Mucosa of gallbladder (tissue), 1 donor: ENCODE results near the gene SH3GLB2. TPM values are rescaled to one million over a fixed set of nuclear protein-coding genes. Genes with fewer than 3 reads are reported as not detected.
"Not testable (repeated sequence)": the region's sequence is repeated elsewhere in the genome, so short reads cannot be mapped to it uniquely, and the experiment has no call there.

Source experiments
- DNase-seq: peaks from one replicate; pipeline ENCODE4 v3.0.0-alpha.2; 2020; ENCODE audit warnings: low spot score
- total RNA-seq: library from RNA; stranded (reverse); gene quantifications from one replicate; pipeline ENCODE4 v1.2.1, GENCODE V29; 2021
- donor health status: DM: no; HTN: no; CAD: no.

The SH3GLB2 gene
- total RNA-seq, 1 donor from 2014 or later: 186 TPM

DNA sequence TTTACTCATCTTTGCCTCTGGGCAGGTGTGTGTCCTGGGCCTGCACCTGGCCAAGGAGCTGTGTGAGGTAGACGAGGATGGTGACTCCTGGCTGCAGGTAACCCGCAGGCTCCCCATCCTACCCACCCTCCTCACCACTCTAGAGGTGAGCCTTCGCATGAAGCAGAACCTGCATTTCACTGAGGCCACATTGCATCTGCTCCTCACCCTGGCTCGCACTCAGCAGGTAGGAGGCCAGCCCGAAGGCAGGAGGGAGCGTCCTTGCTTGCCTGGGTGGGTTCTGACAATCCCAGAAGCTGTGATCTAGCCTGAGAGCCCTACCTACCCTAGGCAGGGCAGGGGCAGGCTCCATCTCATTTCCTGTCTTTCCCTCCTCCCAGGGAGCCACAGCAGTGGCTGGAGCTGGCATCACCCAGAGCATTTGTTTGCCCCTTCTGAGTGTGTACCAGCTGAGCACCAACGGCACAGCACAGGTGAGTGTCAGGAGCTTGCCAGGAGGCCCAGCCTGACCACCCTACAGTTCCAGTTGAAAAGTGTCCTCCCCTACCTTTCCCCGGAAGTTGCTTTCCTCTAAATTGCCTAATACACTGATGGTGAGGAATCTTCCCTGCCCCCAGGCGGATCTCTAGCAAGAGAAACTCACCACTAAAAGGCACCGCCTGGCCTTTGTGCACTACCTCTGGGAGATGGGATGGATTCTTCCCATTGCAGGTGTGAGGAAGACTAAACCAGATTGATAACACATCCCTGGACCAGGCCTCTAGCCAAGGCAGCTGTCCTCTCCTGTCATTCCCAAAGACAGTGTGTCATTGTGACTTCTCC, 26.4 kb downstream of the SH3GLB2 start:
- DNase-seq: no peak

DNA sequence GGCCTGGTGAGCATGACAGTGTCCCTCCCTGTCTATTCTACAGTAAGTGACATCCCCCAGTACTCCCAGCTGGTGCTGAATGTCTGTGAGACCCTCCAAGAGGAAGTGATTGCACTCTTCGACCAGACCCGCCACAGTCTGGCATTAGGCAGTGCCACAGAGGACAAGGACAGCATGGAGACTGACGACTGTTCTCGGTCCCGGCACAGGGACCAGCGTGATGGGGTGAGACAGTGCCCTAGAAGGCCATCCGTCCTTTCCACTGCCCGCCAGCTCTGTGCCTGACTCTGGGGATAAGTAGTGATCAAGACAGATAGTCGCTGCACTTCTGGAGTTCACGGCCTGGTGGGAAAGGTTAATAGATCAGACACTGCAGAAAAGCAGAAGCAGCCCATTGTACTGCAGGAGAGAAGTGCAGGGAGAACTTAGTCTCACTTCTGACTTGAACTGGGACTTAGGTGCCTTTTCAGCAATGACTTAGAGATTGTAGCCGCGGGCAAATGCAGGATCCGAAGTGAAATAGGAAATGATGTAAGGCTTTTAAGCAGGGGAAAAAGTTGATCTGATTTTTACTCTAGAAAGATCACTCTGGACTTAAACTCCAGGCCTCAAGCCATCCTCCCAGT, 28.4 kb downstream of the SH3GLB2 start:
- DNase-seq: no peak

DNA sequence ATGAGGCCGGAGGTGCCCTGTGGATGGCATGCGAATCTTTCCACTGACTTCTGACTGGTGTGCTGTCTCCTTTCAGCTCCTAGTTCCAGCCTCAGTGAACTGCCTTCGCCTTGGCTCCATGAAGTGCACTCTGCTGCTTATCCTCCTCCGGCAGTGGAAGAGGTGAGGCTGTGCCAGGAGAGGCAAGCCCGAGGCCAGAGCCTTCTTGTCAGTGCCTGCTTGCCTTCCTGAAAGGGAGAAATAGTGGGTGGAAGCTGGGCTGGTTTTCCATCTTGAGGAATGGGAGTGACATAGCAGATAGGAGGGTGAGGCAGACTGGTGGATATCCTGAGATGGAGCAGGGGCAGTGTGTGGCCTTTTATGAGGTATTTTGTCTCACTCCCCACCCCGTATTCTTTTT, 29.7 kb downstream of the SH3GLB2 start:
- no peak for DNase-seq

DNA sequence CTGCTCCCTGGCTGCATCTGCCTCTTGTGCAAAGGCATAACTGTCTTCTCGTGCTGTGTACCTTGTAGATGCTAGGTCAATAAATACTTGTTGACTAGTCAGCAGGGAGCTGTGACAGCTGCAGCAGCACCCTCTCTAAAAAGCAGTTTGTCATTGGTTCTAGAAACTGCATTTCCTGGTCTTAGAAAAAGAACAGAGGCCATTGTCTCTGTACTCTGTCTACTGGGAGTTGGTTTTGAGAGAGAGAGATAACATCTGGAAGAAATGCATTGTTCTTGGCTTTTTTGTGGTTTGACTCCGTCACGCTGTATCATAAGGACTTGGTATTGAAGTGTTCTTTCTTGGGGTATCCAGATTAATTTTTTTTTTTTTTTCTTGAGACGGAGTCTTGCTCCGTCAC, 32.3 kb downstream of the SH3GLB2 start:
- DNase-seq: no peak

DNA sequence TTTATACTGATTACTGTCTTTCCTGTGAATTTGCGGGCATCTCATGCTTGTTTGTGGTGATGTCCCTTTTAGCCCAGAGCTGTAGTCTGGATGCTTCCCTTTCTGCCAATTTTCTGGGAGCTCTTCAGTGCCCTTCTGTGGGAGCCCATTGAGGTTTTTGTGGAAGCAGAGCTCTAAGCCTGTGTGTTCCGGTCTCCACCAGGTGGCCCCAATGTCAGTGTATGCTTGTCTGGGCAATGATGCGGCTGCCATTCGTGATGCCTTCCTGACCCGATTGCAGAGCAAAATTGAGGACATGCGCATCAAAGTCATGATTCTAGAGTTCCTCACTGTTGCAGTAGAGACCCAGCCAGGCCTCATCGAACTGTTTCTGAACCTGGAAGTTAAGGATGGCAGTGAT, 35.1 kb downstream of the SH3GLB2 start:
- no peak for DNase-seq

DNA sequence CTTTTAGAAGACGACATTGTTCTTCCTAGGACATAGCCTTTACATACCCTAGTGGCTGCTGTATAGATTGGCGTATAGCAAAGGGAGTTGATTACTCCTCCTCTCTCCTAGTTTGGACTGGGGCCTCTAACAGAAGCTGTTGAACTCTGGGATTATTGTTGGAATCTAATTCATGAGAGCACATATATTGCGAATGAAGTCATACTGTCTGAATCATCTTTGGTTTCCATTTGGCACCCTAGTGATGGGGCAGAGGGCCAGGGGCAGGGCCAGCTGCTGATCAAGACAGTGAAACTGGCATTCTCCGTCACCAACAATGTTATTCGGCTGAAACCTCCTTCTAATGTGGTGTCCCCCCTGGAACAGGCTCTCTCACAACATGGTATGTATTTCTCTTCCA, 40.3 kb downstream of the SH3GLB2 start:
- no peak for DNase-seq

DNA sequence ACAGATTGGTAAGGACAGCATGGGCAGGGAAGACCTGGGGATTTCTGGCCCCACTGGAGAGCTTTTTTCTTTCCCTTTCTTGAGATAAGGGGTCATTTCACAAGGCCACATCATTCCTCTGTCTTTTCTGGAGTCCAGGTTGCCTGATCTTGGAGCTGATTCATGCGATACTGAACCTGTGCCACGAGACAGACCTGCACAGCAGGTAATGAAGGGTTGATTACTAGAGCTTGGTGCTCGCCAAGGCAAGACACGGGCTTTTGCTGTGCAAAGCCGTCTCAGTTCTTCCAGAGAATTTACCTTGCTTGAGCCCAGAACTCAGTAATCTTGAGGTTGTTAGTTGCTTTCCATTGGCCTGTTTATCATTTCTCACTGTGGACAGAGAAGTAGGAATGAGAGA, 41.5 kb downstream of the SH3GLB2 start:
- DNase-seq: no peak

DNA sequence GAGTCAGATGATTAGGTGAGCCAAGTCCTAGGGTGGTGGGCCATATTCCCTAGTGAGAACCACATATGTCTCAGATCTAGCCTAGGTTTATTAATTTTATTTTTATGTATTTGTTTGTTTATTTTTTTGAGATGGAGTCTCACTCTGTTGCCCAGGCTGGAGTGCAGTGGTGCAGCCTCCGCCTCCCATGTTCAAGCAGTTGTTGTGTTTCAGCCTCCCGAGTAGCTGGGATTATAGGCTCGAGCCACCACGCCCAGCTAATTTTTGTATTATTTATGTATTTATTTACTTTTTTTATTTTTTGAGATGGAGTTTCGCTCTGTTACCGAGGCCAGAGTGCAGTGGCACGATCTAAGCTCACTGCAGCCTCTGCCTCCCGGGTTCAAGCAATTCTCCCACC, 44.6 kb downstream of the SH3GLB2 start:
- no peak for DNase-seq

DNA sequence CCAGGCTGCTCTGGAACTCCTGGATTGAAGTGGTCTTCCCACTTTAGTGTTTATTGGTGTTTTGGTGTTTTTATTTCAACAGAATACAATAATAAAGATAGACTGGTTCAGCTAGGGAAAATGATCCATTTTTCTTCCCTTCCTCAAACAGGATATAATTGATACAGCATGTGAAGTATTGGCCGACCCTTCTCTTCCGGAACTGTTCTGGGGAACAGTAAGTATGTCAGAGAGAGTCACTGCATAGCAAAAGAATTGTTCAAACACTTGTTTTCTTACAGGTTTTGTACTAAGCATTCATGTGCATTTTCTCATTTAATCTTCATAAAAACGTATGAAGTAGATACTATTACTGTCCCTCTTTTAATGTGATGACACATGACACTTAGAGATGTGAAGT, 49.0 kb downstream of the SH3GLB2 start:
- DNase-seq: no peak

DNA sequence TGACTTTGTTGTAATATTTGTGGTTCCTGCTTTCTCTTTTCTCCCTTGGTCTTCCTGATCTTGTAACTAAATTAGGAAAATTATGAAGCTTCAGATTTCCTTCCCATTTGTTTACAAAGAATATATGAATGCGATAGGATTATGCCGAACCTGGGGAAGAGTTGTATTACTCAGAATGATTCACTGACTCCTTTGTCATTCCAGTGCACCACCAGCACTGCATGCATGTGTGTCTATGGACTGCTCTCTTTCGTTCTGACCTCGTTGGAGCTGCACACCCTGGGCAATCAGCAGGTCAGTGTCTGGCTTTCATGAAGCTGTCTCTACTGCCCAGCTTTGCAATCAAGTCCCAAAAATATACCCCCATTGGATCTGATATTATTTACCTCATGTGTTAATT, 55.2 kb downstream of the SH3GLB2 start:
- DNase-seq: no peak

DNA sequence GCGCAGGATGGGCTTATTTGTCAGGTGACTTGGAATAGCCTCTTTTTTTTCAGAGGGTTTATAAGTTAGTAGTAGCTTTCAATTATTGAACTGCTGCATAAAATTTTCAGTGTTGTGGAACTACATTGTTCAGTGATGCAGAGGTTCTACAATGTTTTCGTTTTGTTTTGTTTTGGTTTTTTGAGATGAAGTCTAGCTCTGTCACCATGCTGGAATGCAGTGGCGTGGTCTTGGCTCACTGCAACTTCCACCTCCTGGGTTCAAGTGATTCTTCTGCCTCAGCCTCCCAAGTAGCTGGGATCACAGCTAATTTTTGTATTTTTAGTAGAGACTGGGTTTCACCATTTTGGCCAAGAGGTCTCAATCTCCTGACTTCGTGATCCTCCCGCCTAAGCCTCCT, 58.6 kb downstream of the SH3GLB2 start:
- DNase-seq: no peak

DNA sequence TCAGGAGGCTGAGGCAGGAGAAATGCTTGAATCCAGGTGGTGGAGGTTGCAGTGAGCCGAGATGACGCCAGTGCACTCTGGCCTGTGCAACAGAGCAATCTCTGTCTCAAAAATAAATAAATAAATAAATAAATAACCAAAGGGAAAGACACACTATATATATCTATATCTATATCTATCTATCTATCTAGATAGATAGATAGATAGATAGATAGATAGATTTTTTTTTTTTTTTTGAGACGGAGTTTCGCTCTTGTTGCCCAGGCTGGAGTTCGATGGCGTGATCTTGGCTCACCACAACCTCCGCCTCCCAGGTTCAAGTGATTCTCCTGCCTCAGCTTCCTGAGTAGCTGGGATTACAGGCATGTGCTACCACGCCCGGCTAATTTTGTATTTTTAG, 66.7 kb downstream of the SH3GLB2 start:
- DNase-seq: not testable (repeated sequence)

Other genes starting within 250 kb of the SH3GLB2 start
- gene TBC1D13, start 241.1 kb downstream of the SH3GLB2 start, total RNA-seq: 31.0 TPM
- gene ENDOG, start 209.8 kb downstream of the SH3GLB2 start, total RNA-seq: 29.8 TPM
- 55.0 TPM for gene SPOUT1, start 198.5 kb downstream of the SH3GLB2 start, total RNA-seq
- 9.7 TPM for gene KYAT1, start 146.4 kb downstream of the SH3GLB2 start, total RNA-seq
- 61.8 TPM for gene LRRC8A, start 146.2 kb downstream of the SH3GLB2 start, total RNA-seq
- gene PHYHD1, start 107.3 kb downstream of the SH3GLB2 start, total RNA-seq: 14.6 TPM
- gene DOLK, start 80.7 kb downstream of the SH3GLB2 start, total RNA-seq: 18.2 TPM
- 28.2 TPM for gene NUP188, start 80.6 kb downstream of the SH3GLB2 start, total RNA-seq
- gene MIGA2, start 8.3 kb upstream of the SH3GLB2 start, total RNA-seq: 67.3 TPM
- gene DOLPP1, start 52.8 kb upstream of the SH3GLB2 start, total RNA-seq: 22.3 TPM
- gene CRAT, start 82.5 kb upstream of the SH3GLB2 start, total RNA-seq: 83.8 TPM
- gene PTPA, start 83.1 kb upstream of the SH3GLB2 start, total RNA-seq: 126 TPM
- 43.5 TPM for gene IER5L, start 149.9 kb upstream of the SH3GLB2 start, total RNA-seq